Esophagus (tissue), 2 donors: ENCODE results near the gene PAQR5. TPM values are rescaled to one million over a fixed set of nuclear protein-coding genes. Genes with fewer than 3 reads are reported as not detected.

ENCODE experiments used
- H3K27ac ChIP-seq, 2 donors: one replicate each; pipeline ENCODE4 v1.5.1; 2013; ENCODE audit warnings: low read depth in 2 of 2, mild to moderate bottlenecking in 2 of 2, inconsistent platforms in 1 of 2, low read length in 1 of 2, moderate library complexity in 1 of 2
- H3K27me3 ChIP-seq, 2 donors: one replicate each; pipeline ENCODE4 v1.6.1; 2013; ENCODE audit warnings: low read length in 2 of 2, control low read depth in 1 of 2, mild to moderate bottlenecking in 1 of 2; ENCODE audit not compliant: insufficient read depth in 2 of 2, control insufficient read depth in 1 of 2
- H3K36me3 ChIP-seq, 2 donors: one replicate each; pipeline ENCODE4 v1.6.1; 2013; ENCODE audit warnings: low read length in 1 of 2; ENCODE audit not compliant: control insufficient read depth in 2 of 2, insufficient read depth in 2 of 2
- H3K4me1 ChIP-seq, 2 donors: one replicate each; pipeline ENCODE4 v1.6.1; 2013; ENCODE audit warnings: low read length in 1 of 2; ENCODE audit not compliant: control insufficient read depth in 2 of 2, insufficient read depth in 2 of 2
- H3K4me3 ChIP-seq, 2 donors: one replicate each; pipeline ENCODE4 v1.5.1; 2013; ENCODE audit warnings: low read length in 2 of 2, mild to moderate bottlenecking in 2 of 2, low read depth in 1 of 2, moderate library complexity in 1 of 2
- H3K9me3 ChIP-seq, 2 donors: one replicate each; pipeline ENCODE4 v1.6.1; 2013; ENCODE audit warnings: mild to moderate bottlenecking in 2 of 2, low read depth in 1 of 2, low read length in 1 of 2, moderate library complexity in 1 of 2; ENCODE audit not compliant: control insufficient read depth in 2 of 2, insufficient read depth in 1 of 2
- WGBS, 2 donors: extraction: QIAGEN DNeasy Blood & Tissue Kit; methylation state at CpG; one replicate each; pipeline ENCODE4 v1.1.7; 2013; 5-methylcytosine and 5-hydroxymethylcytosine counted together
- polyA plus RNA-seq, 2 donors: library from polyadenylated mRNA; stranded (reverse); fragments of 200-250 nt; gene quantifications; one replicate each; pipeline ENCODE4 v1.2.3, GENCODE V29; 2013
- donor health status: healthy with polysubstance abuse.
- donor health status: Bipolar disorder and iron deficiency.

Gene PAQR5
- polyA plus RNA-seq, 2 donors: 8.5 to 10.5 TPM

DNA sequence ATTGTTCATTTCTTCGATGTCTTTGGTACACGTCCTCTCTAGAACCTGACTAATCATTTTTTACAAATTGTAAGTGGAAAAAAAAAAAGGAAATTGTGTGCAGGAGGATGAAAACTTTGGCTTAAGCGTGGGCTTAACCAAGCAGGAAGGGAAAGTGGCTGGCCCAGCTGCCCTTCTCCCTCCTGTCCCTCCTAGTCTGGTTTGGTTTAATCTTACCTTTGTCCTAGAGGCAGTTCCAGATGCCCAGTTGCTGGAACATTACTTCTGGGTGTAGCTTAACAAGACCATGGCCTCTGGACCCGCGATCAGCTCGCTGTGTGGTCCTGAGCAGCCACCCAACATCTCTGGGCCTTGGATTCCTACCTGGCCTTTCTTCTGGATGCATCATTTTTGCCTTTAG is 15.4 kb downstream of the PAQR5 start:
- Histone ChIP-seq H3K4me3 (no peak overlapping the region), H3K4me1 (no peaks in the 10 kb centered on the region), H3K27me3 (no peaks in the 10 kb centered on the region), H3K36me3 (no peaks in the 10 kb centered on the region), H3K27ac (no peak overlapping the region), H3K9me3 (no peaks in the 10 kb centered on the region)
- WGBS, 2 donors: 71 to 83% methylated on average over 6 of the region's 6 CpGs

- Histone ChIP-seq H3K4me1 (no peaks in the 10 kb centered on the region), H3K9me3 (no peaks in the 10 kb centered on the region), H3K36me3 (no peaks in the 10 kb centered on the region), H3K27ac (no peak overlapping the region), H3K4me3 (no peak overlapping the region), H3K27me3 (no peaks in the 10 kb centered on the region)
- WGBS, 2 donors: 87 to 90% methylated on average over 8 of the region's 8 CpGs
These were observed 16.0 kb downstream of the PAQR5 start for GRCh38 chr15:69314736-69315135.

- Histone ChIP-seq H3K27ac (no peak overlapping the region), H3K27me3 (no peaks in the 10 kb centered on the region), H3K4me3 (no peak overlapping the region), H3K9me3 (no peaks in the 10 kb centered on the region), H3K36me3 (no peaks in the 10 kb centered on the region), H3K4me1 (no peaks in the 10 kb centered on the region)
- WGBS, 2 donors: 78 to 82% methylated on average over 9 of the region's 9 CpGs
These were observed 16.8 kb downstream of the PAQR5 start for GRCh38 chr15:69315402-69316110.

GRCh38 chr15:69316291-69316690 is 17.6 kb downstream of the PAQR5 start:
- H3K36me3 ChIP-seq: no peaks in the 10 kb centered on the region
- no peaks in the 10 kb centered on the region for H3K27me3 ChIP-seq
- H3K27ac ChIP-seq: no peak overlapping the region
- H3K9me3 ChIP-seq: no peaks in the 10 kb centered on the region
- no peaks in the 10 kb centered on the region for H3K4me1 ChIP-seq
- WGBS, 2 donors: 69 to 77% methylated on average over 8 of the region's 8 CpGs
- no peak overlapping the region for H3K4me3 ChIP-seq

- Histone ChIP-seq H3K36me3 (no peaks in the 10 kb centered on the region), H3K27ac (no peak overlapping the region), H3K27me3 (no peaks in the 10 kb centered on the region), H3K4me1 (no peaks in the 10 kb centered on the region), H3K9me3 (no peaks in the 10 kb centered on the region), H3K4me3 (no peak overlapping the region)
- WGBS, 2 donors: 60 to 67% methylated on average over 5 of the region's 5 CpGs
These were observed 18.7 kb downstream of the PAQR5 start for GRCh38 chr15:69317392-69317841.

GRCh38 chr15:69318033-69318432 is 19.3 kb downstream of the PAQR5 start:
- 88 to 90% methylated on average over 7 of the region's 7 CpGs for WGBS, 2 donors
- no peaks in the 10 kb centered on the region for H3K9me3 ChIP-seq
- no peak overlapping the region for H3K27ac ChIP-seq
- no peak overlapping the region for H3K4me3 ChIP-seq
- no peaks in the 10 kb centered on the region for H3K36me3 ChIP-seq
- H3K27me3 ChIP-seq: no peaks in the 10 kb centered on the region
- H3K4me1 ChIP-seq: no peaks in the 10 kb centered on the region

GRCh38 chr15:69319384-69320375 is 21.0 kb downstream of the PAQR5 start:
- H3K27ac ChIP-seq: peak overlapping the region in 1 of 2 donors; percentile 7
- 80 to 81% methylated on average over 19 of the region's 19 CpGs for WGBS, 2 donors
- no peaks in the 10 kb centered on the region for H3K27me3 ChIP-seq
- no peak overlapping the region for H3K4me3 ChIP-seq
- H3K4me1 ChIP-seq: peaks cover 0 to 2% of the 10 kb centered on the region in 2 donors
- no peaks in the 10 kb centered on the region for H3K9me3 ChIP-seq
- no peaks in the 10 kb centered on the region for H3K36me3 ChIP-seq

DNA sequence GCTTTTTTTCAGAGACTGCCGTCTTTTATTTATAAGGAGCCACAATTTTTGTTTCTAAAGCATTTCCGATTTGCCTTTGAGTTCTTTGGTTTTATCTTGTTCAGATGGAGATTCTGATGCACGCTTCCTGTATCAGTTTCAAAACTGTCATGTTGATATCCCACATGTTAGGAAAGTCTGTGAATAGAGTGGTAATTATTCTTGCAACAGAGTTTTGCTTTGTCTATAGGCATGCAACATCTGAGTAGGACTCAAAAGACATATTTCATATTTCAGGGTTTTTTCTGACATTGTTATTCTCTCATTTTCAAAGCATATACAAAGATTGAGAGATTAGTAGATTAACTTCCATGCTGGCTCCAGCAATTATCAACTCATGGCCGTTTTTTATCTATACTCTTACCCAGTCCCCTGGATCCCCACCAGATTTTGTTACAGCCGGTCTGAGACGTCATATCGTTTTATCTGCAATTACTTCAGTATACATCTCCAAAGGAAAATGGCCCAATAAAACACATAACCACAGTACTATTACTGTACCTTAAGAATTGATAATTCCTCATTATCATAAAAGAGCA is 22.4 kb downstream of the PAQR5 start:
- Histone ChIP-seq H3K27ac (no peak overlapping the region), H3K9me3 (no peaks in the 10 kb centered on the region), H3K4me1 (peaks cover 0 to 4% of the 10 kb centered on the region in 2 donors), H3K36me3 (no peaks in the 10 kb centered on the region), H3K4me3 (no peak overlapping the region), H3K27me3 (no peaks in the 10 kb centered on the region)
- 50 to 53% methylated on average over 7 of the region's 7 CpGs for WGBS, 2 donors

DNA sequence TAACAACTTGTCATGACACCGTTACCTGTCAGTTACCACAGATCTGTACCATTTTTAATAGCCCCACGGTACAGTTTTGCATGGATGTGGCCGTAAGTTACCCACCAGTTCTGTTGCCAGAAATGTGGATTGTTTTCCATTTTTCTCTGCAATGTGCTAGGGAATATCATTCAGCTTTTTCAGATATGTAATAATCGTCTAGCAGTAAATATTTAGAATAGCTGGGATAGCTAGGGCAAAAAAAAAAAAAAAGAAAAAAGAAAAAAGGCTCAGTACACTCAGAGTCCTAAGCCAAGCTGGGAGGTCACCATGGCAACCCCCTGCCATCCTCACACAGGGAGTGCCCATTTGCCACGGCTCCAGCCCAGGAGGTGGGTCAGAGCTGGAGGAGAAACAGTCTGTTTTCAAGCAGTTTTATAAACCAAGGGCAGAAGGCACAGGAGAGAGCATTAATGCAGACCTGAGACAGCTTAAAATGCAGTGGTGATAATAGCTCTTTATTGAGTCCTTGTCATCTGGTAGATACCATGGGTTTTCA is 25.2 kb downstream of the PAQR5 start:
- WGBS, 2 donors: 52 to 61% methylated on average over 5 of the region's 5 CpGs
- no peaks in the 10 kb centered on the region for H3K27me3 ChIP-seq
- no peak overlapping the region for H3K4me3 ChIP-seq
- H3K9me3 ChIP-seq: peaks cover 0 to 2% of the 10 kb centered on the region in 2 donors
- no peak overlapping the region for H3K27ac ChIP-seq
- no peaks in the 10 kb centered on the region for H3K36me3 ChIP-seq
- H3K4me1 ChIP-seq: peaks cover 0 to 9% of the 10 kb centered on the region in 2 donors
